Suprapubic skin (tissue), 4 donors: ENCODE measurements around the gene DPP10. TPM values are rescaled to one million over a fixed set of nuclear protein-coding genes. Genes with fewer than 3 reads are reported as not detected.

ENCODE experiments used
- DNase-seq, 2 donors: peaks; one replicate each; pipeline ENCODE4 v3.0.0-alpha.2; 2019; ENCODE audit warnings: low spot score in 2 of 2
- H3K27ac ChIP-seq: fragments of 200-600 bp; sonication (generic); one replicate; pipeline ENCODE4 v1.5.1; 2019
- H3K27me3 ChIP-seq: fragments of 200-600 bp; sonication (generic); one replicate; pipeline ENCODE4 v1.5.1; 2019
- H3K36me3 ChIP-seq: fragments of 200-600 bp; sonication (generic); one replicate; pipeline ENCODE4 v1.5.1; 2019
- H3K4me1 ChIP-seq: fragments of 200-600 bp; sonication (generic); one replicate; pipeline ENCODE4 v1.5.1; 2019
- H3K4me3 ChIP-seq: fragments of 200-600 bp; sonication (generic); one replicate; pipeline ENCODE4 v1.5.1; 2019; ENCODE audit warnings: mild to moderate bottlenecking
- H3K9me3 ChIP-seq: fragments of 200-600 bp; sonication (generic); one replicate; pipeline ENCODE4 v1.5.1; 2019
- EP300 ChIP-seq: sonication (generic); formaldehyde crosslinking; IDR thresholded peaks from one replicate; pipeline ENCODE4 v1.6.1; 2017; ENCODE audit warnings: antibody characterized with exemption
- POLR2A ChIP-seq, 2 donors: fragments of 450-650 bp; IDR thresholded peaks; one replicate each; pipeline ENCODE4 v1.6.1; 2017; ENCODE audit warnings: antibody characterized with exemption in 2 of 2, mild to moderate bottlenecking in 2 of 2, moderate library complexity in 2 of 2
- POLR2AphosphoS5 ChIP-seq, 3 donors: sonication (generic); formaldehyde crosslinking; IDR thresholded peaks; one replicate each; pipeline ENCODE4 v1.6.1; 2017; ENCODE audit warnings: antibody characterized with exemption in 3 of 3
- WGBS: methylation state at CpG from one replicate; pipeline ENCODE4 v1.1.5; 2018; 5-methylcytosine and 5-hydroxymethylcytosine counted together
- total RNA-seq, 4 donors: library from RNA; depleted of rRNA; stranded (reverse); fragments of >200 nt; gene quantifications; one replicate each; pipeline ENCODE4 v1.1.0, GENCODE V29; 2016
- TF ChIP-seq, protein P1 (sequence below), 2 donors: fragments of 200-600 bp in 1 of 2; fragments of 450-650 bp in 1 of 2; sonication (generic) in 1 of 2; IDR thresholded peaks; one replicate each; pipeline ENCODE4 v1.5.1; 2016 to 2019; ENCODE audit warnings: antibody characterized with exemption in 2 of 2, mild to moderate bottlenecking in 1 of 2, moderate library complexity in 1 of 2

The DPP10 gene
- total RNA-seq, 4 donors from 2014 or later = 0.68 to 1.4 TPM; not detected in 2

GRCh38 chr2:115201386-115201785 lies 758.9 kb downstream of the DPP10 start:
- no peaks in the 10 kb centered on the region for H3K4me1 ChIP-seq
- no peaks in the 10 kb centered on the region for H3K36me3 ChIP-seq
- H3K27me3 ChIP-seq = no peaks in the 10 kb centered on the region
- H3K4me3 ChIP-seq = no peak overlapping the region
- no peaks in the 10 kb centered on the region for H3K9me3 ChIP-seq
- no peak for DNase-seq
- 93% methylated on average over 4 of the region's 4 CpGs for WGBS
- no peak overlapping the region for H3K27ac ChIP-seq
- TF ChIP-seq POLR2A (IDR thresholded peaks at IDR 0.05) = no peak

- WGBS = 54% methylated on average over 3 of the region's 3 CpGs
- no peaks in the 10 kb centered on the region for H3K36me3 ChIP-seq
- no peaks in the 10 kb centered on the region for H3K9me3 ChIP-seq
- no peak overlapping the region for H3K4me3 ChIP-seq
- no peak for DNase-seq
- H3K4me1 ChIP-seq = no peaks in the 10 kb centered on the region
- no peak overlapping the region for H3K27ac ChIP-seq
- no peaks in the 10 kb centered on the region for H3K27me3 ChIP-seq
- TF ChIP-seq, protein P1, sequence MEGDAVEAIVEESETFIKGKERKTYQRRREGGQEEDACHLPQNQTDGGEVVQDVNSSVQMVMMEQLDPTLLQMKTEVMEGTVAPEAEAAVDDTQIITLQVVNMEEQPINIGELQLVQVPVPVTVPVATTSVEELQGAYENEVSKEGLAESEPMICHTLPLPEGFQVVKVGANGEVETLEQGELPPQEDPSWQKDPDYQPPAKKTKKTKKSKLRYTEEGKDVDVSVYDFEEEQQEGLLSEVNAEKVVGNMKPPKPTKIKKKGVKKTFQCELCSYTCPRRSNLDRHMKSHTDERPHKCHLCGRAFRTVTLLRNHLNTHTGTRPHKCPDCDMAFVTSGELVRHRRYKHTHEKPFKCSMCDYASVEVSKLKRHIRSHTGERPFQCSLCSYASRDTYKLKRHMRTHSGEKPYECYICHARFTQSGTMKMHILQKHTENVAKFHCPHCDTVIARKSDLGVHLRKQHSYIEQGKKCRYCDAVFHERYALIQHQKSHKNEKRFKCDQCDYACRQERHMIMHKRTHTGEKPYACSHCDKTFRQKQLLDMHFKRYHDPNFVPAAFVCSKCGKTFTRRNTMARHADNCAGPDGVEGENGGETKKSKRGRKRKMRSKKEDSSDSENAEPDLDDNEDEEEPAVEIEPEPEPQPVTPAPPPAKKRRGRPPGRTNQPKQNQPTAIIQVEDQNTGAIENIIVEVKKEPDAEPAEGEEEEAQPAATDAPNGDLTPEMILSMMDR (IDR thresholded peaks at IDR 0.05) = no peak
- TF ChIP-seq POLR2AphosphoS5 (IDR thresholded peaks at IDR 0.05) = no peak
- TF ChIP-seq EP300 = no peak
- TF ChIP-seq POLR2A (IDR thresholded peaks at IDR 0.05) = no peak
These were observed 766.2 kb downstream of the DPP10 start for GRCh38 chr2:115208493-115209164.

GRCh38 chr2:115214050-115214449 lies 771.6 kb downstream of the DPP10 start:
- TF ChIP-seq, protein P1 (IDR thresholded peaks at IDR 0.05) = no peak
- TF ChIP-seq POLR2AphosphoS5 (IDR thresholded peaks at IDR 0.05) (no peak), POLR2A (IDR thresholded peaks at IDR 0.05) (no peak), EP300 (no peak)
- H3K9me3 ChIP-seq = no peaks in the 10 kb centered on the region
- no peaks in the 10 kb centered on the region for H3K36me3 ChIP-seq
- no peaks in the 10 kb centered on the region for H3K27me3 ChIP-seq
- H3K4me1 ChIP-seq = no peaks in the 10 kb centered on the region
- WGBS = 65% methylated on average over 2 of the region's 2 CpGs
- H3K27ac ChIP-seq = no peak overlapping the region
- no peak overlapping the region for H3K4me3 ChIP-seq
- DNase-seq = no peak

GRCh38 chr2:115219296-115219695 lies 776.9 kb downstream of the DPP10 start:
- H3K27me3 ChIP-seq = no peaks in the 10 kb centered on the region
- H3K4me1 ChIP-seq = no peaks in the 10 kb centered on the region
- H3K36me3 ChIP-seq = no peaks in the 10 kb centered on the region
- whole genome bisulfite sequencing = 84% methylated on average over 2 of the region's 2 CpGs
- no peak for DNase-seq
- no peak overlapping the region for H3K27ac ChIP-seq
- TF ChIP-seq, protein P1 (IDR thresholded peaks at IDR 0.05) = no peak
- TF ChIP-seq EP300 (no peak), POLR2AphosphoS5 (IDR thresholded peaks at IDR 0.05) (no peak), POLR2A (IDR thresholded peaks at IDR 0.05) (no peak)
- no peaks in the 10 kb centered on the region for H3K9me3 ChIP-seq
- no peak overlapping the region for H3K4me3 ChIP-seq

DNA sequence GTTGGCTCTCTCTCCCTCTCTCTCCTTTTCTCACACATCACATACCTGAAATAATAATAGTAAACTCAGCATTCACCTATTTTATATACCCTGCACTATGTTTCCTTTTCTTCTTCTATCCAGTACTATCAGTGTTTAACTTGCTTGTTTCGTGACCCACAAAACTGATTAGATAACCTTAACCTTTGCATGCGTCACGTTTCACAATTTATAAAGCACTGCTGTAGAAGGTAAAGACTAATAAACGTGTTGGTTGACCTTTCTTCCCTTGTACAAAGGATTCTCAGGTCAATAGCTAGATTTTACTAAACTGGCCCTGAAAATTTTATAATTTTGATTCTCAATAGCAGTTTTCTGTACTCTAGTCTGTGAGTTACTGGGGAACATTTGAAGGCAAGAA lies 791.7 kb downstream of the DPP10 start:
- 60% methylated on average over 4 of the region's 4 CpGs for WGBS
- TF ChIP-seq POLR2A (IDR thresholded peaks at IDR 0.05) (no peak), EP300 (no peak), POLR2AphosphoS5 (IDR thresholded peaks at IDR 0.05) (no peak)
- TF ChIP-seq, protein P1 (IDR thresholded peaks at IDR 0.05) = no peak

GRCh38 chr2:115234737-115235136 lies 792.3 kb downstream of the DPP10 start:
- TF ChIP-seq, protein P1 (IDR thresholded peaks at IDR 0.05) = no peak
- TF ChIP-seq POLR2AphosphoS5 (IDR thresholded peaks at IDR 0.05) (no peak), EP300 (no peak), POLR2A (IDR thresholded peaks at IDR 0.05) (no peak)
- H3K9me3 ChIP-seq = no peaks in the 10 kb centered on the region
- no peak overlapping the region for H3K27ac ChIP-seq
- DNase-seq = no peak
- H3K27me3 ChIP-seq = no peaks in the 10 kb centered on the region
- WGBS = 72% methylated on average over 4 of the region's 4 CpGs
- H3K4me1 ChIP-seq = no peaks in the 10 kb centered on the region
- no peak overlapping the region for H3K4me3 ChIP-seq
- no peaks in the 10 kb centered on the region for H3K36me3 ChIP-seq

More for the DNA sequence above, 791.7 kb downstream of the DPP10 start:
- no peaks in the 10 kb centered on the region for H3K4me1 ChIP-seq
- DNase-seq = no peak
- H3K36me3 ChIP-seq = no peaks in the 10 kb centered on the region
- H3K9me3 ChIP-seq = no peaks in the 10 kb centered on the region
- no peaks in the 10 kb centered on the region for H3K27me3 ChIP-seq
- no peak overlapping the region for H3K27ac ChIP-seq
- no peak overlapping the region for H3K4me3 ChIP-seq
